Measurements from ENCODE around the gene PSMB9.

PSMB9 gene

GRCh38 chr6:32842021-32842650 lies 11.9 kb upstream of the PSMB9 start:
- ChIA-PET CTCF (interaction anchor here (0.9 to 11.2 kb wide), 6 partner anchors 17 to 428 kb away, joined by 3 to 339 read pairs (median 19); partner anchors contain the start of genes PSMB9 and TAP1), POLR2A (interaction anchor here (5.3 kb wide), 1 partner anchor 12 kb away, joined by 44 read pairs; the partner anchor contains the start of genes PSMB9 and TAP1)
- DNase-seq (ENCODE audit: extremely low spot score), result no peak
- no peak for TF ChIP-seq CTCF (IDR thresholded peaks at IDR 0.05; ENCODE audit: control extremely low read depth, extremely low read depth, low read depth, missing control alignments)

GRCh38 chr6:32842690-32843089 lies 11.3 kb upstream of the PSMB9 start:
- no peak for DNase-seq (ENCODE audit: extremely low spot score)
- ChIA-PET POLR2A (interaction anchor here (5.3 kb wide), 1 partner anchor 12 kb away, joined by 44 read pairs; the partner anchor contains the start of genes PSMB9 and TAP1), CTCF (interaction anchor here (0.9 to 11.2 kb wide), 5 partner anchors 17 to 429 kb away, joined by 3 to 339 read pairs (median 4); partner anchors contain the start of genes PSMB9 and TAP1)
- TF ChIP-seq CTCF (IDR thresholded peaks at IDR 0.05; ENCODE audit: control extremely low read depth, extremely low read depth, low read depth, missing control alignments), result no peak

- TF ChIP-seq CTCF (IDR thresholded peaks at IDR 0.05; ENCODE audit: control extremely low read depth, extremely low read depth, low read depth, missing control alignments), result no peak
- no peak for DNase-seq (ENCODE audit: extremely low spot score)
- ChIA-PET CTCF (interaction anchor here (11.2 kb wide), 1 partner anchor 16 kb away, joined by 339 read pairs; the partner anchor contains the start of genes PSMB9 and TAP1), POLR2A (interaction anchor here (3.4 to 5.3 kb wide), 2 partner anchors 11 to 128 kb away, joined by 37 to 44 read pairs; partner anchors contain the start of genes PSMB9 and TAP1)
Measured at GRCh38 chr6:32843331-32843978, 10.5 kb upstream of the PSMB9 start.

GRCh38 chr6:32843979-32844838 lies 9.8 kb upstream of the PSMB9 start, which contains the start of gene PSMB8:
Gene PSMB8 (minus strand): TSS chr6:32844047. CDS start chr6:32843996, 51 bp downstream.
- peak; percentile 92 for DNase-seq (ENCODE audit: extremely low spot score)
- POLR2A ChIA-PET, result interaction anchor here (0.5 to 5.3 kb wide), 4 partner anchors 10 to 131 kb away, joined by 3 to 44 read pairs (median 20); partner anchors contain the start of genes PSMB9 and TAP1
- no peak for TF ChIP-seq CTCF (IDR thresholded peaks at IDR 0.05; ENCODE audit: control extremely low read depth, extremely low read depth, low read depth, missing control alignments)
- CTCF ChIA-PET, result interaction anchor here (1.1 to 11.2 kb wide), 8 partner anchors 15 to 141 kb away, joined by 3 to 339 read pairs (median 9); partner anchors contain the start of genes PSMB9 and TAP1

- CTCF ChIA-PET, result interaction anchor here (0.8 to 11.2 kb wide), 14 partner anchors 15 to 414 kb away, joined by 3 to 339 read pairs (median 6); partner anchors contain the start of genes PSMB9 and TAP1
- no peak for TF ChIP-seq CTCF (IDR thresholded peaks at IDR 0.05; ENCODE audit: control extremely low read depth, extremely low read depth, low read depth, missing control alignments)
- POLR2A ChIA-PET, result interaction anchor here (0.5 to 5.3 kb wide), 8 partner anchors 9 to 432 kb away, joined by 3 to 44 read pairs (median 3); partner anchors contain the start of genes B3GALT4, PSMB9 and TAP1
- DNase-seq (ENCODE audit: extremely low spot score), result no peak
Measured at GRCh38 chr6:32844839-32845383, 9.1 kb upstream of the PSMB9 start.

Measured in GM10248 (cell line).